Glutamatergic neuron (in vitro differentiated cells): Measurements from ENCODE around the gene PPP1R13B. TPM values are rescaled to one million over a fixed set of nuclear protein-coding genes. Genes with fewer than 3 reads are reported as not detected.
A peak's percentile ranks its signal among the peaks of the same experiment; 100 is the strongest.

ENCODE experiments used
- DNase-seq: peaks from one replicate; pipeline ENCODE4 v3.0.0; 2022
- H3K27ac Mint-ChIP-seq: one replicate; pipeline ENCODE4 v1.8.0; 2020; ENCODE audit warnings: mild to moderate bottlenecking, mixed read lengths, inconsistent platforms; ENCODE audit not compliant: unreplicated experiment
- H3K27me3 Mint-ChIP-seq: one replicate; pipeline ENCODE4 v1.8.0; 2020; ENCODE audit warnings: mild to moderate bottlenecking, moderate library complexity, mixed read lengths, inconsistent platforms; ENCODE audit not compliant: unreplicated experiment
- H3K36me3 Mint-ChIP-seq: one replicate; pipeline ENCODE4 v1.8.0; 2020; ENCODE audit warnings: mild to moderate bottlenecking, mixed read lengths, inconsistent platforms; ENCODE audit not compliant: unreplicated experiment
- H3K4me1 Mint-ChIP-seq: one replicate; pipeline ENCODE4 v1.8.0; 2020; ENCODE audit warnings: mild to moderate bottlenecking, low read depth, mixed read lengths, inconsistent platforms; ENCODE audit not compliant: unreplicated experiment
- H3K4me3 Mint-ChIP-seq: one replicate; pipeline ENCODE4 v1.8.0; 2020; ENCODE audit warnings: mild to moderate bottlenecking, mixed read lengths, inconsistent platforms; ENCODE audit not compliant: unreplicated experiment
- H3K9me3 Mint-ChIP-seq: one replicate; pipeline ENCODE4 v1.8.0; 2020; ENCODE audit warnings: mild to moderate bottlenecking, moderate library complexity, mixed read lengths, inconsistent platforms; ENCODE audit not compliant: unreplicated experiment
- CTCF ChIP-seq: fragments of 200-600 bp; sonication (generic); IDR thresholded peaks from one replicate; pipeline ENCODE4 v1.5.0; 2021; ENCODE audit not compliant: partially characterized antibody, unreplicated experiment
- total RNA-seq: library from RNA; stranded (reverse); fragmentation: NEBNext Ultra II Directional; extraction: Animal tissue kit (Norgen Biotek cat#: 25700); gene quantifications from one replicate; pipeline ENCODE4 v1.2.1, GENCODE V29; 2021; ENCODE audit not compliant: unreplicated experiment

PPP1R13B gene
- total RNA-seq, 1 donor from 2014 or later = 24.6 TPM

GRCh38 chr14:103736546-103737431 is 110.6 kb downstream of the PPP1R13B start:
- Mint-ChIP-seq H3K27ac (peak overlapping the region; percentile 17), H3K27me3 (peaks cover 14% of the 10 kb centered on the region), H3K36me3 (no peaks in the 10 kb centered on the region), H3K4me3 (no peak overlapping the region), H3K9me3 (peaks cover 4% of the 10 kb centered on the region), H3K4me1 (peaks cover 19% of the 10 kb centered on the region)
- TF ChIP-seq CTCF = no peak
- no peak for DNase-seq

GRCh38 chr14:103735815-103736545 is 111.4 kb downstream of the PPP1R13B start:
- peaks cover 19% of the 10 kb centered on the region for H3K4me1 Mint-ChIP-seq
- H3K27ac Mint-ChIP-seq = peak overlapping the region; percentile 74
- no peak for TF ChIP-seq CTCF
- H3K9me3 Mint-ChIP-seq = peaks cover 6% of the 10 kb centered on the region
- DNase-seq = no peak
- no peak overlapping the region for H3K4me3 Mint-ChIP-seq
- peaks cover 14% of the 10 kb centered on the region for H3K27me3 Mint-ChIP-seq
- H3K36me3 Mint-ChIP-seq = no peaks in the 10 kb centered on the region

GRCh38 chr14:103735439-103735814 is 111.9 kb downstream of the PPP1R13B start:
- H3K4me3 Mint-ChIP-seq = no peak overlapping the region
- H3K9me3 Mint-ChIP-seq = peaks cover 6% of the 10 kb centered on the region
- no peak for TF ChIP-seq CTCF
- peaks cover 19% of the 10 kb centered on the region for H3K4me1 Mint-ChIP-seq
- H3K27ac Mint-ChIP-seq = no peak overlapping the region
- no peaks in the 10 kb centered on the region for H3K36me3 Mint-ChIP-seq
- peaks cover 14% of the 10 kb centered on the region for H3K27me3 Mint-ChIP-seq
- DNase-seq = no peak

- Mint-ChIP-seq H3K27me3 (peaks cover 14% of the 10 kb centered on the region), H3K9me3 (peaks cover 6% of the 10 kb centered on the region), H3K4me3 (no peak overlapping the region), H3K4me1 (peaks cover 19% of the 10 kb centered on the region), H3K27ac (no peak overlapping the region), H3K36me3 (no peaks in the 10 kb centered on the region)
- DNase-seq = no peak
- TF ChIP-seq CTCF = no peak
These were observed 112.4 kb downstream of the PPP1R13B start for GRCh38 chr14:103735022-103735421.
